AG08395 (cell line): ENCODE data around the gene MRPS26.
A peak's percentile ranks its signal among the peaks of the same experiment; 100 is the strongest.
"Not testable (repeated sequence)": the region's sequence is repeated elsewhere in the genome, so short reads cannot be mapped to it uniquely, and the experiment has no call there.

Source experiments
- DNase-seq: peaks from one replicate; pipeline ENCODE4 v3.0.0; 2012; ENCODE audit warnings: mixed read lengths, low spot score

Gene MRPS26

GRCh38 chr20:3042625-3043024, 3.2 kb upstream of the MRPS26 start:
- DNase-seq, result no peak

- no peak for DNase-seq
Observed at GRCh38 chr20:3043322-3043721, 2.5 kb upstream of the MRPS26 start, which contains the start of gene GNRH2. GNRH2 (plus strand) TSS chr20:3043622; CDS start chr20:3044415, 793 bp downstream.

- no peak for DNase-seq
Observed at GRCh38 chr20:3044336-3044965, 1.4 kb upstream of the MRPS26 start.

- peak; percentile 83 for DNase-seq
Observed at GRCh38 chr20:3045042-3045815, 623 bp upstream of the MRPS26 start.

GRCh38 chr20:3046677-3047462, 1.0 kb downstream of the MRPS26 start:
- no peak for DNase-seq

- no peak for DNase-seq
Observed at GRCh38 chr20:3047486-3048419, 1.9 kb downstream of the MRPS26 start.

GRCh38 chr20:3051385-3052019, 5.7 kb downstream of the MRPS26 start:
- DNase-seq, result no peak

GRCh38 chr20:3059489-3059888, 13.6 kb downstream of the MRPS26 start:
- DNase-seq, result no peak

- DNase-seq, result not testable (repeated sequence)
Observed at GRCh38 chr20:3064119-3064518, 18.3 kb downstream of the MRPS26 start.

GRCh38 chr20:3067139-3068014, 21.5 kb downstream of the MRPS26 start:
- no peak for DNase-seq

- no peak for DNase-seq
Observed at GRCh38 chr20:3068075-3068474, 22.2 kb downstream of the MRPS26 start.

GRCh38 chr20:3068986-3069900, 23.4 kb downstream of the MRPS26 start:
- DNase-seq, result no peak

- no peak for DNase-seq
Observed at GRCh38 chr20:3070725-3071124, 24.9 kb downstream of the MRPS26 start.

GRCh38 chr20:3071266-3071609, 25.4 kb downstream of the MRPS26 start:
- no peak for DNase-seq

- no peak for DNase-seq
Observed at GRCh38 chr20:3071610-3072529, 26.0 kb downstream of the MRPS26 start, which contains the start of gene OXT. OXT (plus strand) TSS chr20:3071620; CDS start chr20:3071656, 36 bp downstream.

GRCh38 chr20:3072530-3073250, 26.8 kb downstream of the MRPS26 start:
- DNase-seq, result no peak

- not testable (repeated sequence) for DNase-seq
Observed at GRCh38 chr20:3073251-3073643, 27.4 kb downstream of the MRPS26 start.
